GM12865 (cell line): ENCODE results near the gene TTLL7.
"Not testable (repeated sequence)": the region's sequence is repeated elsewhere in the genome, so short reads cannot be mapped to it uniquely, and the experiment has no call there.

ENCODE experiments used
- DNase-seq: peaks from one replicate; pipeline ENCODE4 v3.0.0; 2010; ENCODE audit warnings: low read depth
- H3K4me3 ChIP-seq: 2 replicates; pipeline ENCODE4 v1.5.1; 2011; ENCODE audit warnings: mild to moderate bottlenecking, low read depth, low read length, control low read depth
- CTCF ChIP-seq: IDR thresholded peaks from 2 replicates; pipeline ENCODE4 v1.5.1; 2011; ENCODE audit warnings: low read length, control low read depth, low read depth, inconsistent platforms; ENCODE audit not compliant: insufficient read depth; ENCODE audit errors: missing control alignments

TTLL7 gene

DNA sequence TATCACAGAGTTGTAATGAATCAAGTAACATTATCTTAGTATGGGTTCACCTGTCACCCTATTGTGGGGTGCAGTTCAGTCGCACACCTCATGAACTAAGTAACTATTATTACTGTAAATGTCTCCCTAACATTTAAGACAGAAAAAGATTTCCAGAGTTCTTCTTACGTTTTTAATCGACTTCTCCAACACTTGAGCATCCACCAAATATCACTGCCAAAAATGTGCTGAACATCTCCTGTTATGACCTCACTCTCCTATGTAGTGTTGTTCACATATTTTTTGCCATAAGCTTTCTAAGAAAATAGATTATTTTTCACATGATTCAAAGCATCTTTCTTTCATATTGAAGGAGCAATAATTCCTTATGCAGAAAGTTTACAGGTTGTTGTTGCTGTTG is 1.3 kb downstream of the TTLL7 start:
- no peak for DNase-seq
- no peak for TF ChIP-seq CTCF
- no peak overlapping the region for H3K4me3 ChIP-seq

DNA sequence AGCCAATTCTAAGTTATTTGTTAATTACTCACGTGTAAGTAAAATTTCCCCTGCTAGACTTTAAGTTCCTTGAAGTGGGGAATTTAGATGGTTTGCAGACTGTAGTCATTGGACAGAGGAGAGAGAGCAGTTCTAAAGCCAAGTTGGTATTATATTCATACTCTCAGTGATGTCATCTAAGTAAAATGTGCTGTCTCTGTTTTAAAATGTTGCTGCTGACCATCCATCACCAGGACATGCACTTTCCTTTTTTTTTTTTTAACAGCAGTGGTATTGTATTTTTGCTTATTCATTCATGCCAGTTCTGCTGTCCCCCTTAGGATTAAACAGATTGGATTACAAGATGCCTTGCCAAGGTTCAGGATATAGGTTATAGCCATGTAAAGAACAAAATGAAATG is 2.3 kb downstream of the TTLL7 start:
- TF ChIP-seq CTCF, result no peak
- H3K4me3 ChIP-seq, result no peak overlapping the region
- DNase-seq, result no peak

GRCh38 chr1:83996191-83996590 is 2.7 kb downstream of the TTLL7 start:
- no peak for DNase-seq
- no peak overlapping the region for H3K4me3 ChIP-seq
- TF ChIP-seq CTCF, result no peak

GRCh38 chr1:83995649-83996048 is 3.3 kb downstream of the TTLL7 start:
- TF ChIP-seq CTCF, result no peak
- no peak overlapping the region for H3K4me3 ChIP-seq
- no peak for DNase-seq

DNA sequence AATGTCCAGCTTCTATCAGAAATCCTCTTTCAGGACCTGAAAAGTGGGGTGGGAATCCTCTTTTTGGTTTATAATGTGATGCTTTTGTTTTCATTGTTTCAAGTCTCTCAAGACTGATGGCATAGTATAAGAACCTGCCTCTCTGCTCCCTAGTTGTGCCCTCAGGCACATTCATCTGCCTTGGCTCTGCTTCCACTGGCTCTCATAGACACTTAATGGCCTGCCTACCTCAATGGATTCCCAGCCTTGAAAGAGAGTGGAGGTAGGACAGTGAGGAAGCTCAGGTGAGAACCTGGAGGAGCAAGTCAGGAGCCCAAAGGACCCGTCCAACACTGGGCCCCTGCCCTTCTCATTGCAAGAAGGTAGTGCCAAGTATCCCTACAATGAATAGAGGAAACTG is 4.8 kb downstream of the TTLL7 start:
- no peak overlapping the region for H3K4me3 ChIP-seq
- no peak for TF ChIP-seq CTCF
- no peak for DNase-seq

GRCh38 chr1:83990734-83991133 is 8.2 kb downstream of the TTLL7 start:
- TF ChIP-seq CTCF, result peak; percentile 9
- H3K4me3 ChIP-seq, result no peak overlapping the region
- no peak for DNase-seq

DNA sequence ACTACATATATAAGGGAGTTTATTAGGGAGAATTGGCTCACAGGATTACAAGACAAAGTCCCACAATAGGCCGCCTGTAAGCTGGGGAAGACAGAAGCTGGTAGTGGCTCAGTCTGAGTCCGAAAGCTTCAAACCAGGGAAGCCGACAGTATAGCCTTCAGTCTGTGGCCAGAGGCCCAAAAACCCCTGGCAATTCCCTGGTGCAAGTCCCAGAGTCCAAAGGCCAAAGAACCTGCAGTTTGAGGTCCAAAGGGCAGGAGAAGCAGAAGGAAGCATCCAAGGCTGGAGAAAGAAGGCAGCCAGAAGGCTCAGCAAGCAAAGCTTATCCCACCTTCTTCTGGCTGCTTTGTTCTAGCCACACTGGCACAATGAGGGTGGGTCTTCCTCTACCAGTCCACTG is 13.9 kb downstream of the TTLL7 start:
- no peak overlapping the region for H3K4me3 ChIP-seq
- no peak for DNase-seq
- TF ChIP-seq CTCF, result no peak

- not testable (repeated sequence) for DNase-seq, H3K4me3 ChIP-seq
Observed at GRCh38 chr1:83983918-83984317, 15.0 kb downstream of the TTLL7 start.
